GDM1 (cell line): Measurements from ENCODE around the gene SMARCC1.

ENCODE experiments used
- DNase-seq: peaks from one replicate; lab custom pipeline; 2025; lab: John Stamatoyannopoulos, UW

Gene SMARCC1

GRCh38 chr3:47701388-47701787, 80.3 kb downstream of the SMARCC1 start:
- DNase-seq = no peak

- no peak for DNase-seq
These were observed 89.5 kb downstream of the SMARCC1 start for GRCh38 chr3:47692158-47692557.

- no peak for DNase-seq
These were observed 93.2 kb downstream of the SMARCC1 start for GRCh38 chr3:47688488-47688887.

GRCh38 chr3:47685037-47685436, 96.7 kb downstream of the SMARCC1 start:
- no peak for DNase-seq

- DNase-seq = no peak
These were observed 100.7 kb downstream of the SMARCC1 start for GRCh38 chr3:47681016-47681415.

- DNase-seq = no peak
These were observed 103.0 kb downstream of the SMARCC1 start for GRCh38 chr3:47678446-47679338.

- no peak for DNase-seq
These were observed 112.5 kb downstream of the SMARCC1 start for GRCh38 chr3:47669026-47669749.

- no peak for DNase-seq
These were observed 115.6 kb downstream of the SMARCC1 start for GRCh38 chr3:47666118-47666517.

- no peak for DNase-seq
These were observed 117.2 kb downstream of the SMARCC1 start for GRCh38 chr3:47664519-47664918.

GRCh38 chr3:47663630-47664240, 118.0 kb downstream of the SMARCC1 start:
- no peak for DNase-seq

GRCh38 chr3:47661121-47661752, 120.5 kb downstream of the SMARCC1 start:
- DNase-seq = no peak

- DNase-seq = no peak
These were observed 123.2 kb downstream of the SMARCC1 start for GRCh38 chr3:47658444-47658843.

GRCh38 chr3:47652142-47652541, 129.6 kb downstream of the SMARCC1 start:
- DNase-seq = no peak

GRCh38 chr3:47650294-47650693, 131.4 kb downstream of the SMARCC1 start:
- DNase-seq = no peak

- no peak for DNase-seq
These were observed 134.1 kb downstream of the SMARCC1 start for GRCh38 chr3:47647550-47647949.

GRCh38 chr3:47646362-47646761, 135.3 kb downstream of the SMARCC1 start:
- no peak for DNase-seq

- no peak for DNase-seq
These were observed 136.1 kb downstream of the SMARCC1 start for GRCh38 chr3:47645551-47645950.

- DNase-seq = no peak
These were observed 138.6 kb downstream of the SMARCC1 start for GRCh38 chr3:47643092-47643491.

GRCh38 chr3:47641739-47642138, 140.0 kb downstream of the SMARCC1 start:
- DNase-seq = no peak

GRCh38 chr3:47636921-47637320, 144.8 kb downstream of the SMARCC1 start:
- DNase-seq = no peak

- DNase-seq = no peak
These were observed 145.5 kb downstream of the SMARCC1 start for GRCh38 chr3:47636225-47636624.

- no peak for DNase-seq
These were observed 146.2 kb downstream of the SMARCC1 start for GRCh38 chr3:47635536-47635935.
